H9 (cell line): ENCODE measurements around the gene PCDHGA8. TPM values are rescaled to one million over a fixed set of nuclear protein-coding genes. Genes with fewer than 3 reads are reported as not detected.

Experiments
- DNase-seq: peaks from one replicate; pipeline ENCODE4 v3.0.0-alpha.2; 2017
- H2AFZ ChIP-seq: one replicate; pipeline ENCODE4 v1.6.1; 2013; ENCODE audit warnings: mild to moderate bottlenecking, low read length, control low read depth, moderate library complexity
- H2AK5ac ChIP-seq: 2 replicates; pipeline ENCODE4 v1.6.1; 2013; ENCODE audit warnings: low read length, control low read depth, mixed read lengths; ENCODE audit not compliant: insufficient read length
- H2BK120ac ChIP-seq: one replicate; pipeline ENCODE4 v1.6.1; 2013; ENCODE audit warnings: low read depth, mild to moderate bottlenecking, low read length, control low read depth, inconsistent platforms; ENCODE audit not compliant: poor library complexity, severe bottlenecking
- H2BK12ac ChIP-seq: 2 replicates; pipeline ENCODE4 v1.6.1; 2013; ENCODE audit warnings: low read length, control low read depth, mixed read lengths, low read depth; ENCODE audit not compliant: insufficient read length
- H2BK15ac ChIP-seq: 2 replicates; pipeline ENCODE4 v1.6.1; 2013; ENCODE audit warnings: low read depth, low read length, control low read depth
- H2BK20ac ChIP-seq: one replicate; pipeline ENCODE4 v1.6.1; 2013; ENCODE audit warnings: low read depth, mild to moderate bottlenecking, low read length, control low read depth, inconsistent platforms; ENCODE audit not compliant: poor library complexity, severe bottlenecking
- H2BK5ac ChIP-seq: 2 replicates; pipeline ENCODE4 v1.6.1; 2013; ENCODE audit warnings: low read length, control low read depth, mixed read lengths; ENCODE audit not compliant: insufficient read length
- H3K14ac ChIP-seq: 2 replicates; pipeline ENCODE4 v1.6.1; 2013; ENCODE audit warnings: low read length, control low read depth; ENCODE audit not compliant: insufficient read depth
- H3K18ac ChIP-seq: 2 replicates; pipeline ENCODE4 v1.6.1; 2013; ENCODE audit warnings: low read depth, mild to moderate bottlenecking, mixed read lengths, low read length, control low read depth; ENCODE audit not compliant: insufficient read length
- H3K23ac ChIP-seq: 2 replicates; pipeline ENCODE4 v1.6.1; 2013; ENCODE audit warnings: low read length, control low read depth, mixed read lengths, low read depth; ENCODE audit not compliant: insufficient read length
- H3K23me2 ChIP-seq: 2 replicates; pipeline ENCODE4 v1.6.1; 2013; ENCODE audit warnings: low read depth, mild to moderate bottlenecking, mixed read lengths, low read length, control low read depth; ENCODE audit not compliant: insufficient read length, poor library complexity, severe bottlenecking
- H3K27ac ChIP-seq: 2 replicates; pipeline ENCODE4 v1.5.1; 2013; ENCODE audit warnings: low read length, control low read depth, mixed read lengths, low read depth; ENCODE audit not compliant: insufficient read length
- H3K27me3 ChIP-seq: 2 replicates; pipeline ENCODE4 v1.6.1; 2013; ENCODE audit warnings: low read length, control low read depth, inconsistent platforms; ENCODE audit not compliant: insufficient read depth
- H3K4ac ChIP-seq: 2 replicates; pipeline ENCODE4 v1.6.1; 2013; ENCODE audit warnings: low read depth, mild to moderate bottlenecking, control low read depth, inconsistent platforms, low read length, moderate library complexity
- H3K4me1 ChIP-seq: 2 replicates; pipeline ENCODE4 v1.6.1; 2013; ENCODE audit warnings: low read length, control low read depth, inconsistent platforms; ENCODE audit not compliant: insufficient read depth
- H3K4me2 ChIP-seq: 2 replicates; pipeline ENCODE4 v1.6.1; 2013; ENCODE audit warnings: low read length, control low read depth, mixed read lengths; ENCODE audit not compliant: insufficient read length, insufficient read depth
- H3K56ac ChIP-seq: 2 replicates; pipeline ENCODE4 v1.6.1; 2013; ENCODE audit warnings: low read depth, mild to moderate bottlenecking, mixed read lengths, low read length, control low read depth; ENCODE audit not compliant: insufficient read length
- H3K79me1 ChIP-seq: 2 replicates; pipeline ENCODE4 v1.6.1; 2013; ENCODE audit warnings: low read depth, mild to moderate bottlenecking, moderate library complexity, low read length, control low read depth, inconsistent platforms; ENCODE audit not compliant: insufficient read depth, poor library complexity, severe bottlenecking
- H3K79me2 ChIP-seq: 2 replicates; pipeline ENCODE4 v1.6.1; 2013; ENCODE audit warnings: low read length, control low read depth, inconsistent platforms; ENCODE audit not compliant: insufficient read depth
- H3K9ac ChIP-seq: 2 replicates; pipeline ENCODE4 v1.6.1; 2013; ENCODE audit warnings: low read length, control low read depth, mixed read lengths; ENCODE audit not compliant: insufficient read length; ENCODE audit errors: extremely low read depth
- H3K9me3 ChIP-seq: one replicate; pipeline ENCODE4 v1.6.1; 2013; ENCODE audit warnings: low read depth, low read length, inconsistent platforms; ENCODE audit not compliant: control insufficient read depth
- H3T11ph ChIP-seq: one replicate; pipeline ENCODE4 v1.6.1; 2013; ENCODE audit warnings: mild to moderate bottlenecking, low read length, control low read depth, inconsistent platforms
- H4K20me1 ChIP-seq: one replicate; pipeline ENCODE4 v1.6.1; 2013; ENCODE audit not compliant: control insufficient read depth, insufficient read length, insufficient read depth
- H4K5ac ChIP-seq: 2 replicates; pipeline ENCODE4 v1.6.1; 2013; ENCODE audit warnings: low read depth, mild to moderate bottlenecking, mixed read lengths, low read length, control low read depth; ENCODE audit not compliant: insufficient read length
- H4K8ac ChIP-seq: replicated peaks from 2 replicates; pipeline ENCODE4 v1.6.1; 2013; ENCODE audit warnings: low read length, control low read depth, mixed read lengths, low read depth; ENCODE audit not compliant: insufficient read length
- H4K91ac ChIP-seq: 2 replicates; pipeline ENCODE4 v1.6.1; 2013; ENCODE audit warnings: low read depth, mild to moderate bottlenecking, moderate library complexity, mixed read lengths, low read length, control low read depth; ENCODE audit not compliant: insufficient read length
- H3K27ac Mint-ChIP-seq, 3 experiments: 2 replicates in 2 of 3; 3 replicates in 1 of 3; pipeline ENCODE4 v1.8.0; 2020 to 2021; ENCODE audit warnings: mixed read lengths in 3 of 3, mild to moderate bottlenecking in 1 of 3, moderate library complexity in 1 of 3
- H3K27me3 Mint-ChIP-seq: 2 replicates; pipeline ENCODE4 v1.8.0; 2021; ENCODE audit warnings: low read depth, mild to moderate bottlenecking, moderate library complexity, mixed read lengths
- H3K36me3 Mint-ChIP-seq, 3 experiments: 2 replicates in 2 of 3; 3 replicates in 1 of 3; pipeline ENCODE4 v1.8.0; 2020 to 2021; ENCODE audit warnings: low read depth in 3 of 3, mixed read lengths in 3 of 3; ENCODE audit not compliant: insufficient read depth in 1 of 3
- H3K4me1 Mint-ChIP-seq, 2 experiments: 2 replicates each; pipeline ENCODE4 v1.8.0; 2020; ENCODE audit warnings: mixed read lengths in 2 of 2
- H3K4me3 Mint-ChIP-seq, 2 experiments: 2 replicates in 1 of 2; 3 replicates in 1 of 2; pipeline ENCODE4 v1.8.0; 2020 to 2021; ENCODE audit warnings: mild to moderate bottlenecking in 2 of 2, mixed read lengths in 2 of 2, moderate library complexity in 1 of 2
- H3K9me3 Mint-ChIP-seq, 2 experiments: 2 replicates in 1 of 2; 3 replicates in 1 of 2; pipeline ENCODE4 v1.8.0; 2020; ENCODE audit warnings: mild to moderate bottlenecking in 2 of 2, mixed read lengths in 2 of 2, moderate library complexity in 1 of 2
- WGBS: extraction: QIAGEN DNeasy Blood & Tissue Kit; methylation state at CpG from one replicate; pipeline ENCODE4 v1.1.7; 2013; ENCODE audit warnings: missing lambda C conversion rate, low lambda C conversion rate, mixed read lengths; ENCODE audit not compliant: insufficient read length; ENCODE audit errors: extremely low coverage; 5-methylcytosine and 5-hydroxymethylcytosine counted together
- total RNA-seq: library from RNA; stranded (reverse); gene quantifications from 2 replicates; pipeline ENCODE4 v1.2.1, GENCODE V29; 2021
- TF ChIP-seq, protein P1 (sequence below): fragments of 200-600 bp; sonication (generic); conservative IDR thresholded peaks from 3 replicates; pipeline ENCODE4 v1.8.0; 2021; ENCODE audit warnings: antibody characterized with exemption, mild to moderate bottlenecking

Gene PCDHGA8
- total RNA-seq, 1 experiment from 2014 or later, result 0.90 TPM

DNA sequence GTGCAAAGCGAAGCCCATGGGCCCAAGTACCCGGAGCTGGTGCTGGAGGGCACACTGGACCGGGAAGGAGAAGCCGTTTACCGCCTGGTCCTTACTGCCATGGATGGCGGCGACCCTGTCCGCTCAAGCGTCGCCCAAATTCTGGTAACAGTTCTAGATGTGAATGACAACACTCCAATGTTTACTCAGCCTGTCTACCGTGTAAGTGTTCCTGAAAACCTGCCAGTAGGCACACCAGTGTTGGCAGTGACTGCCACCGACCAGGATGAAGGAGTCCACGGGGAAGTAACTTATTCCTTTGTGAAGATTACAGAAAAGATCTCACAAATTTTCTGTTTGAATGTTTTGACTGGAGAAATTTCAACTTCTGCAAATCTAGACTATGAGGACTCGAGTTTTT is 17.8 kb upstream of the PCDHGA8 start:
- H3K27ac Mint-ChIP-seq, result no peak overlapping the region
- no peak overlapping the region for H3K27ac ChIP-seq
- no peaks in the 10 kb centered on the region for H3K79me1 ChIP-seq
- H3K9me3 Mint-ChIP-seq, result peaks cover 60 to 69% of the 10 kb centered on the region in 2 experiments
- no peak overlapping the region for H3K18ac ChIP-seq
- H4K5ac ChIP-seq, result no peak overlapping the region
- H2BK15ac ChIP-seq, result no peak overlapping the region
- H3K4me1 Mint-ChIP-seq, result no peaks in the 10 kb centered on the region
- H3K9ac ChIP-seq, result no peak overlapping the region
- no peaks in the 10 kb centered on the region for H4K20me1 ChIP-seq
- no peaks in the 10 kb centered on the region for H3K23me2 ChIP-seq
- H3K79me2 ChIP-seq, result no peaks in the 10 kb centered on the region
- no peak overlapping the region for H2BK20ac ChIP-seq
- H2BK120ac ChIP-seq, result no peak overlapping the region
- no peaks in the 10 kb centered on the region for H3K27me3 ChIP-seq
- no peak for DNase-seq
- no peak overlapping the region for H3K4ac ChIP-seq
- no peak overlapping the region for H2BK12ac ChIP-seq
- no peaks in the 10 kb centered on the region for H3K4me1 ChIP-seq
- H3K23ac ChIP-seq, result no peak overlapping the region
- peaks cover 33 to 52% (median 50%) of the 10 kb centered on the region in 3 experiments for H3K36me3 Mint-ChIP-seq
- H3K14ac ChIP-seq, result no peak overlapping the region
- H4K91ac ChIP-seq, result no peak overlapping the region
- H4K8ac ChIP-seq, result no peak overlapping the region
- H3K9me3 ChIP-seq, result peaks cover 34% of the 10 kb centered on the region
- WGBS, result no CpG with 5 or more reads among the region's 14 CpGs
- no peak overlapping the region for H3K4me2 ChIP-seq
- H2AK5ac ChIP-seq, result no peak overlapping the region
- no peak overlapping the region for H2AFZ ChIP-seq
- H2BK5ac ChIP-seq, result no peak overlapping the region
- H3T11ph ChIP-seq, result no peak overlapping the region
- TF ChIP-seq, protein P1, sequence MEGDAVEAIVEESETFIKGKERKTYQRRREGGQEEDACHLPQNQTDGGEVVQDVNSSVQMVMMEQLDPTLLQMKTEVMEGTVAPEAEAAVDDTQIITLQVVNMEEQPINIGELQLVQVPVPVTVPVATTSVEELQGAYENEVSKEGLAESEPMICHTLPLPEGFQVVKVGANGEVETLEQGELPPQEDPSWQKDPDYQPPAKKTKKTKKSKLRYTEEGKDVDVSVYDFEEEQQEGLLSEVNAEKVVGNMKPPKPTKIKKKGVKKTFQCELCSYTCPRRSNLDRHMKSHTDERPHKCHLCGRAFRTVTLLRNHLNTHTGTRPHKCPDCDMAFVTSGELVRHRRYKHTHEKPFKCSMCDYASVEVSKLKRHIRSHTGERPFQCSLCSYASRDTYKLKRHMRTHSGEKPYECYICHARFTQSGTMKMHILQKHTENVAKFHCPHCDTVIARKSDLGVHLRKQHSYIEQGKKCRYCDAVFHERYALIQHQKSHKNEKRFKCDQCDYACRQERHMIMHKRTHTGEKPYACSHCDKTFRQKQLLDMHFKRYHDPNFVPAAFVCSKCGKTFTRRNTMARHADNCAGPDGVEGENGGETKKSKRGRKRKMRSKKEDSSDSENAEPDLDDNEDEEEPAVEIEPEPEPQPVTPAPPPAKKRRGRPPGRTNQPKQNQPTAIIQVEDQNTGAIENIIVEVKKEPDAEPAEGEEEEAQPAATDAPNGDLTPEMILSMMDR, result no peak
- peaks cover 9% of the 10 kb centered on the region for H3K27me3 Mint-ChIP-seq
- H3K56ac ChIP-seq, result no peak overlapping the region
- H3K4me3 Mint-ChIP-seq, result no peak overlapping the region
